HG03520 (cell line): ENCODE data around the gene DOK3.
A peak's percentile ranks its signal among the peaks of the same experiment; 100 is the strongest.

ENCODE experiments used
- ATAC-seq: cut with Tn5 transposase; IDR thresholded peaks from one replicate; pipeline ENCODE4 v1.9.1; 2021; ENCODE audit warnings: mild to moderate bottlenecking, moderate library complexity; ENCODE audit not compliant: unreplicated experiment

The DOK3 gene

GRCh38 chr5:177469750-177470525 lies 39.7 kb downstream of the DOK3 start:
- ATAC-seq = no peak

DNA sequence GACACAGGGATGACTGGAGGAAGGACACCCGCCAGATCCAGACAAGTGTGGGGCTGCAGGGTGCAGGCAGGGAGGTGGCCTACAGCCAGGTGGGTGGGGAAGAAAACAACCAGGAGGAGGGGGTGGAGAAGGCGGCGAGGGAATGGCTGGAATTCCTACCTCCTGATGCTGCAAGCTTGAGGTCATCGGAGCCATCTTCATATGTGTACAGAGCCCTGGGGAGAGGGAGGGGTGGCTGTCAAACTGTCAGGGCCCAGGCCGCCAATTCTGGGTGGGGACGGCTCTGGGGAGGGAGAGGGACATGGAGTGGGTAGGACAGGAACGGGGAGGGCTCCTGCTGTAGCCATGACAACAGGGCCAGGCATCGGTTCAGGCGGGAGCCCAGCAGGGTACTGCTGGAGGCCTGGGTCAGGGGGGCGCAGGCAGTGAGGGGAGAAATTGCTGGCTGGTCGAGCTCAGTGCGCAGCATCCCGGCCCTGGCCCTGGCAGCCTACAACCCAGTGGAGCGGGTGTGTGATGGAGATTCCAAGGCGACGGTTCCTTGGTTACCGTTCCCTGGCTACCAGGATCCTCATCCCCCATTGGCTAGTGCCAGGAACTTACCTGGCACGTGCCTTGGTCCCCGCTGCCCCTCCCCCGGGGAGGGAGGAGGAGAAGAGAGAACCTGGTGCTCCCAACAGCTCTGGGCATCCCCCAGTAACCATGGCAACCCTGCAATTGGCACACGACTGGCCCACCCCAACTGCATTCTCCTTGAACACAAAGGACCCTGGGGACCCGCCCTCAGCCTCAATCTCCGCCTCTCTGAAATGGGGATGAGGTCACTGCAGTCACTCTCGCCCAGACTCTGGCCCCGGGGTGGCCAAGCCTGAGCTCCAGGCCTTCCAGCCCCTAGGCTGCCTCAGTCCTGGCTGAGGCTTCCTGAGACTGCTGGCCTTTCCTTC lies 40.7 kb downstream of the DOK3 start:
- ATAC-seq = no peak

DNA sequence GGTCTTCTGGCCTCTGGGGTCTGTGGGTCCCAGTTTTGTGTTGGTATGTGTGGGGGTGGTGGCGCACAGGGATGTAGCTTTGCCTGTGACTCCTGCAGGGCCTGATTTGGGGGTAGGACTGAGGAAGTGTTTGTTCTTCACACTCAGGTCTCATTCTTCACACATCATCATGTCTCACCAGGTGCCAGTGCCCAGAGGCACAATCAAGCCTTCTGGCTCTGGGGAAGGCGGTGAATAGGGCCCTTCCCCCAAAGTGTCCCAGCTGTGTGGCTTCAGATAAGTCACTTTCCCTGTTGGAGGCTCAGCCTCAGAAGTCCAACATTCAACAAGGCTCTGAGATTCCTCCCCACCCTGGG lies 41.3 kb downstream of the DOK3 start:
- ATAC-seq = no peak

GRCh38 chr5:177467436-177467835 lies 42.2 kb downstream of the DOK3 start:
- ATAC-seq = no peak

- ATAC-seq = no peak
Observed at GRCh38 chr5:177466861-177467260, 42.8 kb downstream of the DOK3 start.

- no peak for ATAC-seq
Observed at GRCh38 chr5:177465044-177465443, 44.6 kb downstream of the DOK3 start.

- ATAC-seq = no peak
Observed at GRCh38 chr5:177462021-177462670, 47.5 kb downstream of the DOK3 start.

DNA sequence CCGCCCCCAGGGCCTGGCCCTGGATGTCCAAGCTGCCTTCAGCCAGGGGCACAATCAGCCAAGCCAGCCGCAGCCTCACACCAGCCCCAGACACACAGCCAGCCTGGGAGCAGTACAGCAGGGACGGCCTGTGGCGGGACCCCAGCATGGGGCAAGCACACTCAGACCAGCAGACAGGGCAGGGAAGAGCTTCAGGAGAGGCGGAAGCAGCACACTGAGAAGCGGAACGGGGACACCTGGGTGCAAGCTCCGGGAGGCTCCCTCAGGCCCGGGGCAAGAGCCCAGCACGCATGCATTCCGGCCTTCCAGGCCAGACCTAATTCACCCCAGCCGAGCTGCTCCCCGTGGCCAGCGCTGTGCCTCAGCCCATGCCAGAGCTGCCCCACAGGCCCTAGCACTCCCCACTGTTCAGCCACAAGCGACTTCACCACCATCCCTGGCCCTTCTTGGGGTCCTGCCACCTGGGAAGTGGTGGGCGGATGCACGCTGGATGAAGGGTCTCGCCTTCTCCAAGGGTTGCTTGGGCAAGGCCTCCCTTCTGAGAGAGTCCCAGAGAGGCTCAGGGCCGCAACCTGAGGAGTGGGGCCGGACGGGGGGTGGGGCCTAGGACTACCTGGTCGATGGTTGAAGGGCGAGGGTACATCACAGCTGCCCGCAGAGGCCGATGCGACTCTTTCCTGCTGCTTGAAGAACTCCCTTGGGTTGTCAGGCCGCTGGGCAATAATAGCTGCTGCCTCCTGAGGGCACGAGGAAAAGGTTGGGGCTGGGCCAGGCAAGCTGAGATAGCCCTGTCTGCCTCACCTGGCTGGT lies 49.6 kb downstream of the DOK3 start:
- ATAC-seq = no peak

DNA sequence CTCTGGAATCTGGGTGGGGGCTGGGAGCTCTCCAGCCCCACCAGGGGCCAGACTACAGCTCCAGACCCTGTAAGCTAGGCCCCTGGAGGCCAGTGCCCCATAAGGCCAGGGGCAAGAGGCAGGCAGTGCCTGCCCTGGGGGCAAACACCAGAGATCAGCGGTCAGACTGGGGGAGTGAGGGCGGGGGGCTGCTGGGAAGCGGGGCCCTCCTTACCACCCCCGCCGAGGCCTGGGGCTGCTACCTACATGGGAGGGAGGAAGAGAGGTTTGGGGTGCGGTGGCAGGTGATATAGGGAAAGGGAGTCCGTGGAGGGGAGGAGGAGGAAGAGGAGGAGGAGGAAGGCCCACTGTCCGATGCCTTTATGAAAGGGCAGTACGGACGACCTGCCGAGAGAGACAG lies 50.3 kb downstream of the DOK3 start:
- no peak for ATAC-seq

GRCh38 chr5:177458912-177459350 lies 50.7 kb downstream of the DOK3 start:
- ATAC-seq = no peak

GRCh38 chr5:177457852-177458681 lies 51.6 kb downstream of the DOK3 start:
- ATAC-seq = no peak

GRCh38 chr5:177456976-177457851 lies 52.4 kb downstream of the DOK3 start:
- ATAC-seq = peak; percentile 32

GRCh38 chr5:177456591-177456964 lies 53.0 kb downstream of the DOK3 start:
- ATAC-seq = no peak

DNA sequence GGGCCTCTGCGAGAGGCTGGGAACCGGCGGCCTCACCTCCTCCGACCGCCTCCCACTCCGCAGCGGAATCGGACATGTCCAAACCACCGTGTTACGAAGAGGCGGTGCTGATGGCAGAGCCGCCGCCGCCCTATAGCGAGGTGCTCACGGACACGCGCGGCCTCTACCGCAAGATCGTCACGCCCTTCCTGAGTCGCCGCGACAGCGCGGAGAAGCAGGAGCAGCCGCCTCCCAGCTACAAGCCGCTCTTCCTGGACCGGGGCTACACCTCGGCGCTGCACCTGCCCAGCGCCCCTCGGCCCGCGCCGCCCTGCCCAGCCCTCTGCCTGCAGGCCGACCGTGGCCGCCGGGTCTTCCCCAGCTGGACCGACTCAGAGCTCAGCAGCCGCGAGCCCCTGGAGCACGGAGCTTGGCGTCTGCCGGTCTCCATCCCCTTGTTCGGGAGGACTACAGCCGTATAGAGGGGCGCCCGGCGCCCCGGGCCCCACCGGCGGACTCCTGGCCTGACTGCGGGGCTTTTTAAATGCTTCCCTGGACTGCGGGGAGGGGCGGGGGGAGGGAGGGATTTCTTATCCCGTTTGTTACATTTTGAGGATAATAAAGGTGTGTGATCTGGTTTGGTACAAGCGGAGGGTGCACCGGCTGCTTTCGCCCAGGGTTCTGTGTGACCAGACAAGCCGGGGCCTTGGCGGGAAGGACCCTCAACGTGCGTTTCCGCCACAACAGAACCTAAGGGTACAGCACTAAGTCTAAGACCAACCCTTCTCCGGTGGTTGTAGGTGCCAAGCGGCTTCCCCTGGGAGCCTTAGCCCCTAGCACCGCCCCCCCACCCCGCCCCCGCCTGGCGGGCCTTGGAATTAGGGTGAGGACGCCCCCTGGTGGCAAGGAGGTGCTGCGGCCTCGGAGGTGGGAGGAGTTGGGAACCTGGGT lies 53.7 kb downstream of the DOK3 start:
- peak; percentile 15 for ATAC-seq

GRCh38 chr5:177455036-177455660 lies 54.5 kb downstream of the DOK3 start:
- peak; percentile 43 for ATAC-seq

- peak; percentile 43 for ATAC-seq
Observed at GRCh38 chr5:177454397-177455035, 55.1 kb downstream of the DOK3 start.
